Prostate gland (tissue), 2 donors: ENCODE results near the gene SNX9. TPM values are rescaled to one million over a fixed set of nuclear protein-coding genes. Genes with fewer than 3 reads are reported as not detected.

Source experiments
- DNase-seq: peaks from one replicate; pipeline ENCODE4 v3.0.0-alpha.2; 2019; ENCODE audit warnings: low spot score
- H3K27ac ChIP-seq, 2 donors: fragments of 200-600 bp; sonication (generic); 2 replicates each; pipeline ENCODE4 v1.5.1; 2017 to 2019
- H3K27me3 ChIP-seq: fragments of 200-600 bp; sonication (generic); replicated peaks from 2 replicates; pipeline ENCODE4 v1.5.1; 2019; ENCODE audit not compliant: insufficient read depth
- H3K36me3 ChIP-seq, 2 donors: fragments of 200-600 bp; sonication (generic); 1 replicate in 1 of 2; 2 replicates in 1 of 2; pipeline versions ENCODE4 v1.5.1 to v1.8.1; 2017 to 2019
- H3K4me1 ChIP-seq: fragments of 200-600 bp; sonication (generic); replicated peaks from 2 replicates; pipeline ENCODE4 v1.5.1; 2019
- H3K4me3 ChIP-seq, 2 donors: fragments of 200-600 bp; sonication (generic); 2 replicates each; pipeline ENCODE4 v1.5.1; 2017 to 2019
- H3K9me3 ChIP-seq: fragments of 200-600 bp; sonication (generic); 2 replicates; pipeline ENCODE4 v1.5.1; 2017
- CTCF ChIP-seq, 4 experiments: fragments of 200-600 bp in 2 of 4; fragments of 450-650 bp in 2 of 4; sonication (generic) in 2 of 4; IDR thresholded peaks; 1 replicate in 3 of 4; 2 replicates in 1 of 4; pipeline ENCODE4 v1.5.1; 2016 to 2019; ENCODE audit warnings: antibody characterized with exemption in 4 of 4, mild to moderate bottlenecking in 2 of 4, moderate library complexity in 2 of 4
- POLR2A ChIP-seq: fragments of 450-650 bp; IDR thresholded peaks from one replicate; pipeline ENCODE4 v1.6.1; 2016; ENCODE audit warnings: antibody characterized with exemption, mild to moderate bottlenecking
- POLR2AphosphoS5 ChIP-seq: sonication (generic); formaldehyde crosslinking; IDR thresholded peaks from one replicate; pipeline ENCODE4 v1.6.1; 2017; ENCODE audit warnings: antibody characterized with exemption
- WGBS: methylation state at CpG from one replicate; pipeline ENCODE4 v1.1.5; 2018; 5-methylcytosine and 5-hydroxymethylcytosine counted together
- intact Hi-C: fragments of 100-400 bp; cut with DNase I; formaldehyde crosslinking; loops from one replicate; pipeline ENCODE4 v1.14.2; 2022
- total RNA-seq, 2 donors: library from RNA; depleted of rRNA; stranded (reverse); fragments of >200 nt; gene quantifications; one replicate each; pipeline ENCODE4 v1.1.0, GENCODE V29; 2016

SNX9 gene
- total RNA-seq, 2 donors from 2014 or later: 39.2 to 40.6 TPM

DNA sequence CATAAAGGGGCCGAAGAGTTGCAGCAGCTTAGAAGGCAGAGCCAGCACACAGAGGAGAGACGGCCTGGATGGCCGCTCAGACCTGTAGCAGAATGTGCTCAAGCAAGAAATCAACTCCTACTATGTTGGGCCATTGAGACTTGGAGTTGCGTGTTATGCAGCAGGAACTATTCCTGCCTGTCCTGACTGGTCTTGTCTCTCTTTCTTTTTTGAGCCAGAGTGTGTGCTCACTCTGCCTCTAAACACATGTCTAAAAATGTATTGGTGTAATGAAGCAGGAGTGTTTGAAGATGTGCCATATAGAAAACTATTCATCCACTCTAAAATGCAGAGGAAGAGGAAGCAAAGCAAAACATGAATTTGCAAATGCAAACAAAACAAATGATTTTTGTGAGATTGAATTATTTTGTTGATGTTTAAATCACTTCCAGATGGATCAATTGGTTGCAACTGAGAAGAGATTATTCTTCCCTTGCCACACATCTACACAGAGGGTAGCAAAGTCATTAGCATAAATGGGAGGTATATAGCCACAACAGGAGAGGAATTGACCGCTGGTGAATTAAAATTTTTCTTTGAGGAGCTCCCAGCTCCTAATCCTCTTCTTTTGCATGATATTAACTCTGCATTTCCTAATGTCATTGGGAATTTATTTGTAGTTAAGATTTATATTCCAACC lies 138.2 kb downstream of the SNX9 start:
- Histone ChIP-seq H3K27ac (no peak overlapping the region), H3K9me3 (no peaks in the 10 kb centered on the region), H3K4me3 (no peak overlapping the region), H3K36me3 (no peaks in the 10 kb centered on the region), H3K27me3 (no peaks in the 10 kb centered on the region), H3K4me1 (no peaks in the 10 kb centered on the region)
- no peak for TF ChIP-seq POLR2AphosphoS5
- no peak for TF ChIP-seq CTCF (IDR thresholded peaks at IDR 0.05)
- no peak for TF ChIP-seq POLR2A
- DNase-seq: no peak
- intact Hi-C loops: no loop called here
- WGBS: 87% methylated on average over 5 of the region's 5 CpGs

GRCh38 chr6:157961832-157962575 lies 139.0 kb downstream of the SNX9 start:
- TF ChIP-seq POLR2A: no peak
- no peak for TF ChIP-seq POLR2AphosphoS5
- TF ChIP-seq CTCF (IDR thresholded peaks at IDR 0.05): no peak
- Histone ChIP-seq H3K9me3 (no peaks in the 10 kb centered on the region), H3K27ac (no peak overlapping the region), H3K36me3 (no peaks in the 10 kb centered on the region), H3K4me1 (no peaks in the 10 kb centered on the region), H3K4me3 (no peak overlapping the region), H3K27me3 (no peaks in the 10 kb centered on the region)
- intact Hi-C loops: no loop called here
- DNase-seq: no peak
- WGBS: 89% methylated on average over 13 of the region's 13 CpGs

GRCh38 chr6:157962601-157963302 lies 139.7 kb downstream of the SNX9 start:
- intact Hi-C loops: no loop called here
- Histone ChIP-seq H3K4me3 (no peak overlapping the region), H3K9me3 (no peaks in the 10 kb centered on the region), H3K4me1 (no peaks in the 10 kb centered on the region), H3K27me3 (no peaks in the 10 kb centered on the region), H3K36me3 (no peaks in the 10 kb centered on the region), H3K27ac (no peak overlapping the region)
- TF ChIP-seq CTCF (IDR thresholded peaks at IDR 0.05): no peak
- TF ChIP-seq POLR2AphosphoS5: no peak
- TF ChIP-seq POLR2A: no peak
- 80% methylated on average over 12 of the region's 12 CpGs for WGBS
- DNase-seq: no peak

- no peak overlapping the region for H3K4me3 ChIP-seq
- H3K9me3 ChIP-seq: no peaks in the 10 kb centered on the region
- H3K4me1 ChIP-seq: no peaks in the 10 kb centered on the region
- 80% methylated on average over 3 of the region's 3 CpGs for WGBS
- TF ChIP-seq POLR2A (no peak), POLR2AphosphoS5 (no peak), CTCF (IDR thresholded peaks at IDR 0.05) (no peak)
- DNase-seq: no peak
- H3K27me3 ChIP-seq: no peaks in the 10 kb centered on the region
- no peaks in the 10 kb centered on the region for H3K36me3 ChIP-seq
- intact Hi-C loops: no loop called here
- no peak overlapping the region for H3K27ac ChIP-seq
Observed at GRCh38 chr6:157964100-157964499, 141.1 kb downstream of the SNX9 start.
